A673 (cell line): Measurements from ENCODE around the gene GGA1.

Experiments
- EZH2 ChIP-seq: fragments of 200-600 bp; sonication (generic); IDR thresholded peaks from 2 replicates; pipeline ENCODE4 v1.6.1; 2017; ENCODE audit warnings: borderline replicate concordance, low read depth, mild to moderate bottlenecking, mixed read lengths, antibody characterized with exemption, low read length; ENCODE audit not compliant: poor library complexity, severe bottlenecking
- TF ChIP-seq, protein P1 (sequence below): fragments of 300-800, 200-600 bp; sonication (generic); conservative IDR thresholded peaks from 2 replicates; pipeline ENCODE4 v1.5.1; 2017; ENCODE audit warnings: low read depth, mild to moderate bottlenecking, antibody characterized with exemption, low read length, moderate library complexity, mixed read lengths

DNA sequence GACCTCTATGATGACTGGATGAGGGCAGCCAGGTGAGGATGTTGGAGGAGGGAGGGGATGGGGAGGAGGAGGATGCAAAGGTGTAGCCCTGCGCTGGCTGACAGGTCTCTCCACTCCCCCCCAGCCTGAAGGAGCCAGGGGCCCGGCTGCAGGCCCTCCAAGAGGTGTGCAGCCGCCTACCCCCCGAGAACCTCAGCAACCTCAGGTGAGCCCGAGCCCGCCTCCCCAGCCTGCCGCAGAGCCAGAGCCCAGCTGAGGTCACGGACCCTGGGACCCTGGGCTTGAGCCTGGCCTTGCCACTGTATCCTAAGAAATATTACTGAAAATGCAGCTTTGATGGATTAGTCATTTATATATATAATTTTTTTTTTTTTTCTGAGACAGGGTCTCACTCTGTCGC, 38.7 kb downstream of the GGA1 start:
- TF ChIP-seq, protein P1, sequence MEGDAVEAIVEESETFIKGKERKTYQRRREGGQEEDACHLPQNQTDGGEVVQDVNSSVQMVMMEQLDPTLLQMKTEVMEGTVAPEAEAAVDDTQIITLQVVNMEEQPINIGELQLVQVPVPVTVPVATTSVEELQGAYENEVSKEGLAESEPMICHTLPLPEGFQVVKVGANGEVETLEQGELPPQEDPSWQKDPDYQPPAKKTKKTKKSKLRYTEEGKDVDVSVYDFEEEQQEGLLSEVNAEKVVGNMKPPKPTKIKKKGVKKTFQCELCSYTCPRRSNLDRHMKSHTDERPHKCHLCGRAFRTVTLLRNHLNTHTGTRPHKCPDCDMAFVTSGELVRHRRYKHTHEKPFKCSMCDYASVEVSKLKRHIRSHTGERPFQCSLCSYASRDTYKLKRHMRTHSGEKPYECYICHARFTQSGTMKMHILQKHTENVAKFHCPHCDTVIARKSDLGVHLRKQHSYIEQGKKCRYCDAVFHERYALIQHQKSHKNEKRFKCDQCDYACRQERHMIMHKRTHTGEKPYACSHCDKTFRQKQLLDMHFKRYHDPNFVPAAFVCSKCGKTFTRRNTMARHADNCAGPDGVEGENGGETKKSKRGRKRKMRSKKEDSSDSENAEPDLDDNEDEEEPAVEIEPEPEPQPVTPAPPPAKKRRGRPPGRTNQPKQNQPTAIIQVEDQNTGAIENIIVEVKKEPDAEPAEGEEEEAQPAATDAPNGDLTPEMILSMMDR, result no peak
- no peak for TF ChIP-seq EZH2
